WTC11 (cell line): ENCODE results near the gene BHMT2.

Experiments
- CTCF ChIP-seq: fragments of 200-600 bp; IDR thresholded peaks from 2 replicates; pipeline ENCODE4 v1.8.0; 2022; ENCODE audit warnings: antibody characterized with exemption
- FOXP4 ChIP-seq: sonication (generic); formaldehyde crosslinking; IDR thresholded peaks from 2 replicates; pipeline ENCODE4 v1.8.0; 2022; ENCODE audit warnings: mild to moderate bottlenecking, missing genetic modification reagents
- TEAD4 ChIP-seq: sonication (generic); formaldehyde crosslinking; IDR thresholded peaks from 2 replicates; pipeline ENCODE4 v1.8.0; 2022; ENCODE audit warnings: mild to moderate bottlenecking, missing genetic modification reagents

GRCh38 chr5:79050498-79050897 lies 19.1 kb upstream of the BHMT2 start:
- no peak for TF ChIP-seq FOXP4
- no peak for TF ChIP-seq TEAD4
- TF ChIP-seq CTCF: no peak
